ENCODE data around the gene FAM187B. TPM values are rescaled to one million over a fixed set of nuclear protein-coding genes. Genes with fewer than 3 reads are reported as not detected.

The FAM187B gene
- total and polyA plus RNA-seq, 5 experiments from 2014 or later: not detected

GRCh38 chr19:35216833-35217648 lies 11.5 kb downstream of the FAM187B start:
- no peak overlapping the region for H3K4me3 Mint-ChIP-seq
- H3K4me1 Mint-ChIP-seq: peaks cover 15 to 68% (median 57%) of the 10 kb centered on the region in 4 donors
- peaks cover 0 to 11% (median 4%) of the 10 kb centered on the region in 9 donors for H3K9me3 Mint-ChIP-seq
- ATAC-seq: no peak
- H3K27ac Mint-ChIP-seq: peak overlapping the region; percentile 92 to 100 (median 100)
- POLR2A ChIA-PET: interaction anchor here (0.7 to 14.6 kb wide), 11 partner anchors 8 to 203 kb away, joined by 3 to 234 read pairs (median 4); no protein-coding TSS in a partner anchor
- DNase-seq: peak in 5 of 10 donors; percentile 45 to 72 (median 47)
- no peaks in the 10 kb centered on the region for H3K27me3 Mint-ChIP-seq
- H3K36me3 Mint-ChIP-seq: peaks cover 0 to 5% (median 2%) of the 10 kb centered on the region in 3 donors

- ATAC-seq (no peak), DNase-seq (peak in 1 of 10 donors; percentile 12)
- Mint-ChIP-seq H3K36me3 (peaks cover 0 to 5% (median 2%) of the 10 kb centered on the region in 3 donors), H3K27ac (peak overlapping the region; percentile 95 to 100 (median 100)), H3K9me3 (peaks cover 0 to 11% (median 4%) of the 10 kb centered on the region in 9 donors), H3K4me1 (peaks cover 21 to 75% (median 65%) of the 10 kb centered on the region in 4 donors), H3K4me3 (peak overlapping the region in 1 of 10 donors; percentile 15), H3K27me3 (peaks cover 0 to 2% (median 0%) of the 10 kb centered on the region in 5 donors)
- POLR2A ChIA-PET: interaction anchor here (0.7 to 14.6 kb wide), 12 partner anchors 9 to 202 kb away, joined by 4 to 234 read pairs (median 4); partner anchors contain the start of genes FXYD5 and FXYD7
These were observed 12.3 kb downstream of the FAM187B start for GRCh38 chr19:35216016-35216832.

GRCh38 chr19:35214766-35215422 lies 13.6 kb downstream of the FAM187B start:
- Mint-ChIP-seq H3K4me1 (peaks cover 21 to 80% (median 69%) of the 10 kb centered on the region in 4 donors), H3K27me3 (peaks cover 0 to 2% (median 0%) of the 10 kb centered on the region in 5 donors), H3K27ac (peak overlapping the region; percentile 95 to 100 (median 100)), H3K36me3 (peaks cover 0 to 5% (median 2%) of the 10 kb centered on the region in 3 donors), H3K4me3 (peak overlapping the region in 4 of 10 donors; percentile 2 to 47 (median 10)), H3K9me3 (peaks cover 0 to 11% (median 4%) of the 10 kb centered on the region in 9 donors)
- DNase-seq (no peak), ATAC-seq (no peak)
- POLR2A ChIA-PET: interaction anchor here (0.6 to 14.6 kb wide), 22 partner anchors 8 to 108 kb away, joined by 3 to 234 read pairs (median 5); partner anchors contain the start of genes FAM187B, FXYD5, FXYD7 and LSR

- H3K27me3 Mint-ChIP-seq: peaks cover 0 to 2% (median 0%) of the 10 kb centered on the region in 5 donors
- peak overlapping the region; percentile 95 to 100 (median 100) for H3K27ac Mint-ChIP-seq
- POLR2A ChIA-PET: interaction anchor here (0.6 to 14.6 kb wide), 23 partner anchors 9 to 107 kb away, joined by 3 to 234 read pairs (median 6); partner anchors contain the start of genes FXYD5, FXYD7, LSR and USF2
- DNase-seq (peak; percentile 53 to 96 (median 84)), ATAC-seq (peak; percentile 51)
- peaks cover 20 to 82% (median 70%) of the 10 kb centered on the region in 4 donors for H3K4me1 Mint-ChIP-seq
- H3K4me3 Mint-ChIP-seq: peak overlapping the region; percentile 57 to 85 (median 77)
- H3K36me3 Mint-ChIP-seq: peaks cover 0 to 2% (median 0%) of the 10 kb centered on the region in 3 donors
- H3K9me3 Mint-ChIP-seq: peaks cover 0 to 9% (median under 1%) of the 10 kb centered on the region in 9 donors
These were observed 14.6 kb downstream of the FAM187B start for GRCh38 chr19:35213663-35214632.

GRCh38 chr19:35212241-35212640 lies 16.3 kb downstream of the FAM187B start:
- H3K27me3 Mint-ChIP-seq: peaks cover 0 to 2% (median 0%) of the 10 kb centered on the region in 5 donors
- POLR2A ChIA-PET: interaction anchor here (0.8 to 14.6 kb wide), 24 partner anchors 8 to 248 kb away, joined by 3 to 234 read pairs (median 9); partner anchors contain the start of genes FXYD5, FXYD7, LSR and USF2
- peak overlapping the region; percentile 64 to 88 (median 84) for H3K4me3 Mint-ChIP-seq
- peaks cover 22 to 90% (median 82%) of the 10 kb centered on the region in 4 donors for H3K4me1 Mint-ChIP-seq
- H3K9me3 Mint-ChIP-seq: peaks cover 0 to 10% (median 4%) of the 10 kb centered on the region in 9 donors
- peaks cover 0 to 5% (median 4%) of the 10 kb centered on the region in 3 donors for H3K36me3 Mint-ChIP-seq
- DNase-seq (no peak), ATAC-seq (no peak)
- peak overlapping the region; percentile 95 to 100 (median 100) for H3K27ac Mint-ChIP-seq

- POLR2A ChIA-PET: interaction anchor here (0.7 to 14.6 kb wide), 32 partner anchors 8 to 248 kb away, joined by 3 to 234 read pairs (median 6); partner anchors contain the start of genes FXYD3, FXYD5, FXYD7 and LSR
- Mint-ChIP-seq H3K4me1 (peaks cover 25 to 90% (median 85%) of the 10 kb centered on the region in 4 donors), H3K27me3 (peaks cover 0 to 2% (median 0%) of the 10 kb centered on the region in 5 donors), H3K27ac (peak overlapping the region; percentile 95 to 100 (median 100)), H3K36me3 (peaks cover 0 to 5% (median 4%) of the 10 kb centered on the region in 3 donors), H3K4me3 (peak overlapping the region; percentile 64 to 88 (median 84)), H3K9me3 (peaks cover 0 to 8% (median 3%) of the 10 kb centered on the region in 9 donors)
- DNase-seq (peak; percentile 68 to 96 (median 86)), ATAC-seq (peak; percentile 44 to 59)
These were observed 16.9 kb downstream of the FAM187B start for GRCh38 chr19:35211545-35212230.

GRCh38 chr19:35209646-35210045 lies 18.9 kb downstream of the FAM187B start:
- Mint-ChIP-seq H3K36me3 (peaks cover 0 to 5% (median 4%) of the 10 kb centered on the region in 3 donors), H3K27me3 (peaks cover 0 to 2% (median 0%) of the 10 kb centered on the region in 5 donors), H3K27ac (peak overlapping the region; percentile 81 to 100 (median 96)), H3K4me1 (peaks cover 35 to 90% (median 85%) of the 10 kb centered on the region in 4 donors), H3K4me3 (peak overlapping the region in 1 of 10 donors; percentile 3), H3K9me3 (peaks cover 0 to 7% (median 2%) of the 10 kb centered on the region in 9 donors)
- POLR2A ChIA-PET: interaction anchor here (0.7 to 14.6 kb wide), 6 partner anchors 9 to 66 kb away, joined by 3 to 234 read pairs (median 18); partner anchors contain the start of genes FXYD7 and USF2
- DNase-seq (no peak), ATAC-seq (no peak)

- H3K4me3 Mint-ChIP-seq: peak overlapping the region in 9 of 10 donors; percentile 7 to 70 (median 41)
- peaks cover 0 to 7% (median 2%) of the 10 kb centered on the region in 9 donors for H3K9me3 Mint-ChIP-seq
- POLR2A ChIA-PET: interaction anchor here (0.7 to 2.3 kb wide), 4 partner anchors 28 to 54 kb away, joined by 3 to 29 read pairs (median 5); partner anchors contain the start of gene FXYD5
- peaks cover 0 to 2% (median 0%) of the 10 kb centered on the region in 5 donors for H3K27me3 Mint-ChIP-seq
- H3K27ac Mint-ChIP-seq: peak overlapping the region; percentile 92 to 100 (median 98)
- DNase-seq (no peak), ATAC-seq (no peak)
- peaks cover 0 to 5% (median 4%) of the 10 kb centered on the region in 3 donors for H3K36me3 Mint-ChIP-seq
- peaks cover 41 to 90% (median 84%) of the 10 kb centered on the region in 4 donors for H3K4me1 Mint-ChIP-seq
These were observed 20.4 kb downstream of the FAM187B start for GRCh38 chr19:35208121-35208520.

- H3K4me1 Mint-ChIP-seq: peaks cover 43 to 90% (median 84%) of the 10 kb centered on the region in 4 donors
- H3K27me3 Mint-ChIP-seq: peaks cover 0 to 2% (median 0%) of the 10 kb centered on the region in 5 donors
- peaks cover 0 to 7% (median 2%) of the 10 kb centered on the region in 9 donors for H3K9me3 Mint-ChIP-seq
- ATAC-seq (peak in 1 of 2 donors; percentile 2), DNase-seq (peak in 6 of 10 donors; percentile 23 to 69 (median 51))
- H3K36me3 Mint-ChIP-seq: peaks cover 0 to 5% (median 4%) of the 10 kb centered on the region in 3 donors
- peak overlapping the region in 9 of 10 donors; percentile 12 to 70 (median 45) for H3K4me3 Mint-ChIP-seq
- POLR2A ChIA-PET: interaction anchor here (1.0 to 2.3 kb wide), 7 partner anchors 22 to 125 kb away, joined by 3 to 29 read pairs (median 3); partner anchors contain the start of gene FXYD5
- H3K27ac Mint-ChIP-seq: peak overlapping the region; percentile 92 to 100 (median 98)
These were observed 21.1 kb downstream of the FAM187B start for GRCh38 chr19:35207391-35207871.

All from naive thymus-derived CD8-positive, alpha-beta T cell (primary cell).